Measurements from ENCODE around the gene EPHB2. TPM values are rescaled to one million over a fixed set of nuclear protein-coding genes. Genes with fewer than 3 reads are reported as not detected.

Gene EPHB2
- total and polyA plus RNA-seq, 8 donors = 0.13 to 88.1 (median 2.6) TPM; not detected in 1

DNA sequence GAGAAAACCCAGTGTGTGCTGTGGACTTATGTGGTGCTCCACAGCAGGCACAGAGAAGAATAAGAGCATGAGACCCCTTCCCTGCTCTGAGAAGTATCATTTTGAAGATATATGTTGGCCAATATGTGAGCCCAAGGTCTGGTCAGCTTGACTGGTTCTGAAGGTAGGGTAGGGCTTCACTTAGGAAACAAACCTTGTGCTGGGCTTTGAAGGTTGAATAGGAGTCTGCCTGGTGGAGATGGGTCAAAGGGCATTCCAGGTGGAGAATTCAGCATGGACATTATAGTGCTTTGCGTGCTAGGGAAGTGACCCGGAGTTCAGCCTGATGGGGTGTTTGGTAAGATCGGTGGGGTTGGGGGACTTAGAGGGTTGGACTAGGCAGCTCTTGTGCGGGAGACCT lies 99.1 kb downstream of the EPHB2 start:
- Histone ChIP-seq H3K27me3 (no peaks in the 10 kb centered on the region), H3K27ac (no peak overlapping the region), H3K4me1 (peaks cover 0 to 17% (median 13%) of the 10 kb centered on the region in 4 donors), H3K9me3 (no peaks in the 10 kb centered on the region), H3K36me3 (no peaks in the 10 kb centered on the region), H3K4me3 (no peak overlapping the region)
- no peak for TF ChIP-seq POLR2A (IDR thresholded peaks at IDR 0.05)
- no peak for TF ChIP-seq POLR2AphosphoS5 (IDR thresholded peaks at IDR 0.05)
- TF ChIP-seq EP300 (IDR thresholded peaks at IDR 0.05) = no peak
- TF ChIP-seq, protein P1, sequence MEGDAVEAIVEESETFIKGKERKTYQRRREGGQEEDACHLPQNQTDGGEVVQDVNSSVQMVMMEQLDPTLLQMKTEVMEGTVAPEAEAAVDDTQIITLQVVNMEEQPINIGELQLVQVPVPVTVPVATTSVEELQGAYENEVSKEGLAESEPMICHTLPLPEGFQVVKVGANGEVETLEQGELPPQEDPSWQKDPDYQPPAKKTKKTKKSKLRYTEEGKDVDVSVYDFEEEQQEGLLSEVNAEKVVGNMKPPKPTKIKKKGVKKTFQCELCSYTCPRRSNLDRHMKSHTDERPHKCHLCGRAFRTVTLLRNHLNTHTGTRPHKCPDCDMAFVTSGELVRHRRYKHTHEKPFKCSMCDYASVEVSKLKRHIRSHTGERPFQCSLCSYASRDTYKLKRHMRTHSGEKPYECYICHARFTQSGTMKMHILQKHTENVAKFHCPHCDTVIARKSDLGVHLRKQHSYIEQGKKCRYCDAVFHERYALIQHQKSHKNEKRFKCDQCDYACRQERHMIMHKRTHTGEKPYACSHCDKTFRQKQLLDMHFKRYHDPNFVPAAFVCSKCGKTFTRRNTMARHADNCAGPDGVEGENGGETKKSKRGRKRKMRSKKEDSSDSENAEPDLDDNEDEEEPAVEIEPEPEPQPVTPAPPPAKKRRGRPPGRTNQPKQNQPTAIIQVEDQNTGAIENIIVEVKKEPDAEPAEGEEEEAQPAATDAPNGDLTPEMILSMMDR (IDR thresholded peaks at IDR 0.05) = no peak
- 93 to 99% (median 97%) methylated on average over 4 of the region's 4 CpGs for WGBS, 5 donors
- DNase-seq = no peak
- intact Hi-C loops (cut with DNase I; ENCODE audit: low total_unique reads) = no loop called here

DNA sequence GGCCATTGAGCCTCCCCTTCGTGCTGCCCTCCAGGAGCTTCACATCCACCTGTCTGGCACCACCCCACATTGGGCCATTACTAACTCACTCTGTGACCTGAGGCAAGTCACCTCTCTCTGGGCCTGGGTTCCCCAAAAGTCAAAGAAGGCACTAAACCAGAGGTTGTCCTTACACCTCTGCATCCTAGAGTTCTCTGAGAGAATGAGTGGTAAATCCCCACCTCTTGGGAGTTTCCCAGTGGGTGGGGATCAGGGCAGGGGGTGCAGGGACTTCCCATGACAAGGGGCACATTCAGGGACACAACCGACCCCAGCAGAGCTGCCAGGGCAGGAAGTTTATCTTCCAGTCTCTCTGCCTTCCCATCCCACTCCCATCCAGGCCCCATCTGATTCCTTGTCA lies 99.7 kb downstream of the EPHB2 start:
- TF ChIP-seq POLR2A (IDR thresholded peaks at IDR 0.05) = no peak
- TF ChIP-seq, protein P1 (IDR thresholded peaks at IDR 0.05) = no peak
- TF ChIP-seq POLR2AphosphoS5 (IDR thresholded peaks at IDR 0.05) = no peak
- TF ChIP-seq EP300 (IDR thresholded peaks at IDR 0.05) = no peak
- Histone ChIP-seq H3K4me3 (no peak overlapping the region), H3K36me3 (no peaks in the 10 kb centered on the region), H3K9me3 (no peaks in the 10 kb centered on the region), H3K4me1 (peaks cover 0 to 23% (median 16%) of the 10 kb centered on the region in 4 donors), H3K27ac (no peak overlapping the region), H3K27me3 (no peaks in the 10 kb centered on the region)
- DNase-seq = no peak
- intact Hi-C loops (cut with DNase I; ENCODE audit: low total_unique reads) = no loop called here
- WGBS, 5 donors = 39 to 67% (median 63%) methylated on average over 2 of the region's 2 CpGs

DNA sequence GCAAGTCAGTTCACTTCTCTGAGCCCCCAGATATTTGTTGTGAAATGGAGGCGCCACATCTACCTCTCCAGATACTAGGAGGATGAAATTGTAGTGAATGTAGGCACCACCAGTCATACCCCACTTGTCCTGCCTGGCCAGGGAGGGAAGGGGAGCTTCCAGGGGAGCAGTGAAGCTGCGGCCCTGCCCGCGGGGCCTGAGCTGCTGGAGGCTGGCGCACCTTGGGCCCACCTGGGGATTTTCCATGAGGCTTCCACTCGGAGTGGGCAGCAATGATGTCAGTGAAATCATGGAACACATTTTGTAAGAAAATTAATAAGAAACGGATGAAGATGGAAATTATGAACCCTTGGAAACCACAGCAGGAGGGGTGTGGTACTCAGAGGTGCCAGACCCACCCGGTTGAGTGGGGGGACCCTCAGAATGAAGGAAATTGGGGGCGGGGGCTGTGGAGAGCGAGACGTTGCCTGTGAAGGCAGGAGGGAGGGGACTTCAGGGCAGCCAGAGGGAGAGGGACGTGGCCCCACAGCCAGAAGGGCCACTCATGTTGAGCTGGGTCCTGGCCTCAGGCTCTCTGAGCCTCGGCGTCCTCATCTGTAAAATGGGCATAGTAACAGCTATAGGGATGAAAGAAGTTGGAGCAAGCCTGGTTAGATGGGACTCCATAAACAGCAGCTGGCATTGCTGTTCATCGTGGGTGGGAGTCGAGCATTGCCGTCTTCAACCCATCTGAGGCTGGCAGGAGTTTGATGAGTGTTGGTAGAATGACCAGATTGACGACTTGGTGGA lies 101.6 kb downstream of the EPHB2 start:
- no peak for TF ChIP-seq POLR2AphosphoS5 (IDR thresholded peaks at IDR 0.05)
- no peak for DNase-seq
- 77 to 86% (median 82%) methylated on average over 18 of the region's 18 CpGs for WGBS, 5 donors
- H3K9me3 ChIP-seq = no peaks in the 10 kb centered on the region
- H3K36me3 ChIP-seq = no peaks in the 10 kb centered on the region
- intact Hi-C loops (cut with DNase I; ENCODE audit: low total_unique reads) = no loop called here
- H3K27me3 ChIP-seq = no peaks in the 10 kb centered on the region
- H3K27ac ChIP-seq = no peak overlapping the region
- H3K4me3 ChIP-seq = no peak overlapping the region
- H3K4me1 ChIP-seq = peaks cover 0 to 28% (median 16%) of the 10 kb centered on the region in 4 donors

DNA sequence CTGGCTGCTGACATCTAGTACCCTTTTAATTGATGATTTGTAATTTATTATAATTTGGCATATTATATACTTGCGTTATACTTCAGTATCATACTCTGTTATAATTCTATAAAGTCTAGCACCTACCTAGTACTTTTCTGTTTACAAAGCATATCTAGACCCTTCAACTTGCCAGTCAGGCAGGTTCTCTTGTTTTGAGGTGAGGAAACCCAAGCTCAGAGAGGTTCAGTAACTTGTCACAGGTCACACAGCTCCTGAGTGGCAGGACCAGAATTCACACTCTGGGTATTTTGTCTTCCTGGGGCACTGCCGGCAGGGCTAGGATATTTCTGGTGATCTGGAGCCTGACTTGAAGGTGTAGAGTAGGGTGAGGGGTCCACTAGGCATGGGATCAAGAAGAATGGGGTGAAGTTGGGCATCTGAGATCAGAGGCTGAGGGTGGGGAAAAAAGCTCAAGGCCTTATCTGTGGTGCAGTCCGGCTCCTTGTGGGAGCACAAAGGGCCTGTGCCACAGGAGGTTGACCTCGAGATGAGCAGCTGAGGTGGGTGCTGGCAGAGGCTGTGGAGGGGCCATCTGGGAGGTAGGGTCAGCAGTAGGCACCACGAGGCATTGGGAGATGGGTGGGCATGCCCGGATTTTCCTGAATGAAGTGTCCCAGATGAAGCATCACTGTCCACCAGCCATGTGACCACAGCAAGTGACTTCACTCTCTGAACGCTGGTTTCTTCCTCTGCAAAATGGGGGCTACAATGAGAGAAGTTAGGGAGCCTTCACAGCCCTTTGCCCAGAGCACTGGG lies 102.6 kb downstream of the EPHB2 start:
- no peaks in the 10 kb centered on the region for H3K9me3 ChIP-seq
- no peak overlapping the region for H3K27ac ChIP-seq
- TF ChIP-seq EP300 (IDR thresholded peaks at IDR 0.05) (no peak), POLR2AphosphoS5 (IDR thresholded peaks at IDR 0.05) (no peak), POLR2A (IDR thresholded peaks at IDR 0.05) (no peak)
- TF ChIP-seq, protein P1 (IDR thresholded peaks at IDR 0.05) = no peak
- peaks cover 0 to 28% (median 15%) of the 10 kb centered on the region in 4 donors for H3K4me1 ChIP-seq
- no peak for DNase-seq
- intact Hi-C loops (cut with DNase I; ENCODE audit: low total_unique reads) = no loop called here
- 72 to 82% (median 81%) methylated on average over 6 to 7 of the region's 7 CpGs for WGBS, 5 donors
- no peaks in the 10 kb centered on the region for H3K36me3 ChIP-seq
- H3K27me3 ChIP-seq = no peaks in the 10 kb centered on the region
- H3K4me3 ChIP-seq = no peak overlapping the region
